ENCODE results near the gene AGBL3. TPM values are rescaled to one million over a fixed set of nuclear protein-coding genes. Genes with fewer than 3 reads are reported as not detected.
A peak's percentile ranks its signal among the peaks of the same experiment; 100 is the strongest.

Gene AGBL3
- total and polyA plus RNA-seq, 9 of the 15 experiments (the other 6 are each of a cell fraction or from before 2014, with no cell fraction given): 0.54 to 2.9 (median 1.7) TPM

DNA sequence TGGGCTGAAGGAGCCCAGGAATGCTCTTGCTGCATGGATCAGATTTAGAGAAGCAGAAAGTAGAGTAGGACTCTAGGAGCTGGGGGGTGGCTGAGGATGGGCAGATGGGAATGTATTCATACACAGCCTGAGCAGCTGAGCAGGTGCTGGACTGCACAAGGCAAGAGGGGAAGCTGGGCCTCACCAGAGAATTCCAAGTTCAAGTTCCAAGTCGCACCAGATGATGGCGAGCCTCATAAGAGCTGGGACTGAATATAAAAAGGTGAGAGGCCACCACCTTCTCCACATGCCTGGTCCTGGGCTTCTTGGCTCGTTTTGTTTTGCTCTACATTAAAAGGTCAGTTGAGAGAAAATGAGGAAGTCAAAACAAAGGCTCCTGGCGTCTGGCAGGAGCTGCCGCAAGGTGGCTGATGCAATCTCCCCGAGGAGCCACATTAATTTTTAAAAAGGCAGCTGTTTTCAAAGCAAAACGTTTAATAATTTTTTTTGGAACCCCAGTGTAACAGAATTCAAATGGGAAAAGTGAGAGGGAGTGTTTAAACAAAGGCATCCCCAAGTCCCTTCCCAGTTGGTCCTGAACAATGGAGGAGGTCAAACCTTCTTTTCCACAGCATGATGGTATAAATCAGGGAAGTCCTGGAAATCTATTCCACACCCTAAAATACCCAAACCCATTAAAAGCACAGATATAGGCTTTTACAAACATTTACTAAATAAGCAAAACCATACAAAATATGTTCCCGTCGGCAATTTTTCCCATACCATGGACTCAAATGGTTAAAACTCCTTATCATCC lies 174.7 kb downstream of the AGBL3 start (continued):
- TF ChIP-seq, protein P1, sequence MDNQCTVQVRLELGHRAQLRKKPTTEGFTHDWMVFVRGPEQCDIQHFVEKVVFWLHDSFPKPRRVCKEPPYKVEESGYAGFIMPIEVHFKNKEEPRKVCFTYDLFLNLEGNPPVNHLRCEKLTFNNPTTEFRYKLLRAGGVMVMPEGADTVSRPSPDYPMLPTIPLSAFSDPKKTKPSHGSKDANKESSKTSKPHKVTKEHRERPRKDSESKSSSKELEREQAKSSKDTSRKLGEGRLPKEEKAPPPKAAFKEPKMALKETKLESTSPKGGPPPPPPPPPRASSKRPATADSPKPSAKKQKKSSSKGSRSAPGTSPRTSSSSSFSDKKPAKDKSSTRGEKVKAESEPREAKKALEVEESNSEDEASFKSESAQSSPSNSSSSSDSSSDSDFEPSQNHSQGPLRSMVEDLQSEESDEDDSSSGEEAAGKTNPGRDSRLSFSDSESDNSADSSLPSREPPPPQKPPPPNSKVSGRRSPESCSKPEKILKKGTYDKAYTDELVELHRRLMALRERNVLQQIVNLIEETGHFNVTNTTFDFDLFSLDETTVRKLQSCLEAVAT (IDR thresholded peaks at IDR 0.05): no peak
- no peak for TF ChIP-seq KLF16 (IDR thresholded peaks at IDR 0.05)
- peak; percentile 20; the same call in 1 of the 2 replicates for TF ChIP-seq PHF8 (IDR thresholded peaks at IDR 0.05; ENCODE audit: borderline replicate concordance, low read length)
- no peak for TF ChIP-seq YBX1 (IDR thresholded peaks at IDR 0.05)
- TF ChIP-seq ZNF717 (CRISPR knock-in tag; IDR thresholded peaks at IDR 0.05): no peak
- TF ChIP-seq HMG20A (CRISPR knock-in tag; conservative IDR thresholded peaks at IDR 0.05): no peak
- peak; percentile 50 for TF ChIP-seq ZNF239 (CRISPR knock-in tag; IDR thresholded peaks at IDR 0.05)
- peak; percentile 33; the same call in 1 of the 2 replicates for TF ChIP-seq MAFK (IDR thresholded peaks at IDR 0.05; ENCODE audit: low read length)
- TF ChIP-seq SPI1 (IDR thresholded peaks at IDR 0.05; ENCODE audit: borderline replicate concordance, low read depth, low read length): peak; percentile 99
- TF ChIP-seq, protein P2, sequence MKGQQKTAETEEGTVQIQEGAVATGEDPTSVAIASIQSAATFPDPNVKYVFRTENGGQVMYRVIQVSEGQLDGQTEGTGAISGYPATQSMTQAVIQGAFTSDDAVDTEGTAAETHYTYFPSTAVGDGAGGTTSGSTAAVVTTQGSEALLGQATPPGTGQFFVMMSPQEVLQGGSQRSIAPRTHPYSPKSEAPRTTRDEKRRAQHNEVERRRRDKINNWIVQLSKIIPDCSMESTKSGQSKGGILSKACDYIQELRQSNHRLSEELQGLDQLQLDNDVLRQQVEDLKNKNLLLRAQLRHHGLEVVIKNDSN (CRISPR knock-in tag; IDR thresholded peaks at IDR 0.05): peak; percentile 30; the same call in 1 of the 2 replicates
- TF ChIP-seq ZNF551 (CRISPR knock-in tag; IDR thresholded peaks at IDR 0.05): no peak
- peak; percentile 83 for TF ChIP-seq ZNF316 (IDR thresholded peaks at IDR 0.05)
- TF ChIP-seq, protein P3, sequence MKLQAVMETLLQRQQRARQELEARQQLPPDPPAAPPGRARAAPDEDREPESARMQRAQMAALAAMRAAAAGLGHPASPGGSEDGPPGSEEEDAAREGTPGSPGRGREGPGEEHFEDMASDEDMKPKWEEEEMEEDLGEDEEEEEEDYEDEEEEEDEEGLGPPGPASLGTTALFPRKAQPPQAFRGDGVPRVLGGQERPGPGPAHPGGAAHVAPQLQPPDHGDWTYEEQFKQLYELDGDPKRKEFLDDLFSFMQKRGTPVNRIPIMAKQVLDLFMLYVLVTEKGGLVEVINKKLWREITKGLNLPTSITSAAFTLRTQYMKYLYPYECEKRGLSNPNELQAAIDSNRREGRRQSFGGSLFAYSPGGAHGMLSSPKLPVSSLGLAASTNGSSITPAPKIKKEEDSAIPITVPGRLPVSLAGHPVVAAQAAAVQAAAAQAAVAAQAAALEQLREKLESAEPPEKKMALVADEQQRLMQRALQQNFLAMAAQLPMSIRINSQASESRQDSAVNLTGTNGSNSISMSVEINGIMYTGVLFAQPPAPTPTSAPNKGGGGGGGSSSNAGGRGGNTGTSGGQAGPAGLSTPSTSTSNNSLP (IDR thresholded peaks at IDR 0.05; ENCODE audit: borderline replicate concordance, low read depth, low read length): no peak
- TF ChIP-seq MCM2 (IDR thresholded peaks at IDR 0.05; ENCODE audit: low read depth): no peak
- TF ChIP-seq, protein P4, sequence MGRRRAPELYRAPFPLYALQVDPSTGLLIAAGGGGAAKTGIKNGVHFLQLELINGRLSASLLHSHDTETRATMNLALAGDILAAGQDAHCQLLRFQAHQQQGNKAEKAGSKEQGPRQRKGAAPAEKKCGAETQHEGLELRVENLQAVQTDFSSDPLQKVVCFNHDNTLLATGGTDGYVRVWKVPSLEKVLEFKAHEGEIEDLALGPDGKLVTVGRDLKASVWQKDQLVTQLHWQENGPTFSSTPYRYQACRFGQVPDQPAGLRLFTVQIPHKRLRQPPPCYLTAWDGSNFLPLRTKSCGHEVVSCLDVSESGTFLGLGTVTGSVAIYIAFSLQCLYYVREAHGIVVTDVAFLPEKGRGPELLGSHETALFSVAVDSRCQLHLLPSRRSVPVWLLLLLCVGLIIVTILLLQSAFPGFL (CRISPR knock-in tag; IDR thresholded peaks at IDR 0.05): no peak
- TF ChIP-seq KLF1 (tag; IDR thresholded peaks at IDR 0.05): no peak
- TF ChIP-seq, protein P5, sequence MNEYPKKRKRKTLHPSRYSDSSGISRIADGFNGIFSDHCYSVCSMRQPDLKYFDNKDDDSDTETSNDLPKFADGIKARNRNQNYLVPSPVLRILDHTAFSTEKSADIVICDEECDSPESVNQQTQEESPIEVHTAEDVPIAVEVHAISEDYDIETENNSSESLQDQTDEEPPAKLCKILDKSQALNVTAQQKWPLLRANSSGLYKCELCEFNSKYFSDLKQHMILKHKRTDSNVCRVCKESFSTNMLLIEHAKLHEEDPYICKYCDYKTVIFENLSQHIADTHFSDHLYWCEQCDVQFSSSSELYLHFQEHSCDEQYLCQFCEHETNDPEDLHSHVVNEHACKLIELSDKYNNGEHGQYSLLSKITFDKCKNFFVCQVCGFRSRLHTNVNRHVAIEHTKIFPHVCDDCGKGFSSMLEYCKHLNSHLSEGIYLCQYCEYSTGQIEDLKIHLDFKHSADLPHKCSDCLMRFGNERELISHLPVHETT (CRISPR knock-in tag; conservative IDR thresholded peaks at IDR 0.05 in 1 of 2, IDR thresholded peaks at IDR 0.05 in 1 of 2): peak in 1 of 2 experiments; percentile 76; a peak in 2 of 4 replicates
